AG08395 (cell line): Measurements from ENCODE around the gene SLC12A8.

Experiments
- DNase-seq: peaks from one replicate; pipeline ENCODE4 v3.0.0; 2012; ENCODE audit warnings: mixed read lengths, low spot score

Gene SLC12A8

DNA sequence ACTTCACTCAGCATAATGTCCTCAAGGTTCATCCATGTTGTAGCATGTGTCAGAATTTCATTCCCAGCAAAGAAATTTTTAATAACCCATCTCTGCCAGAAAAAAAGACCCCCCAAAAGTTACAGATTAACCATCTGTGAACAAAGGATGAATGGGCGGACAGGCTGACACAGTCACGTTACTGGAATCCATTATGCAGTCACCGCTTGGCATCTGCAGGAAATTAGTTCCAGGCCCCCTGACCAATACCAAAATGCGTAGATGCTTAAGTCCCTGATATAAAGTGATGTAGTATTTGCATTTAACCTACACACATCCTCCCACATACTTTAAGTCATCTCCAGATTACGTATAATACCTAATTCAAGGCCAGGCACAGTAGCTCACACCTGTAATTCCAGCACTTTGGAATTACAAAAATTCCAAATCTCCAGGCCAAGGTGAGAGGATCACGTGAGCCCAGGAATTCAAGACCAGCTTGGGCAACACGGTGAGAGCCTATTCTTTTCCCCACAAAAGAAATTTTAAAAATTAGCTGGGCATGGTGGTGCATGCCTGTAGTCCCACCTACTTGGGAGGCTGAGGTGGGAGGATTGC, 1.5 kb upstream of the SLC12A8 start:
- peak; percentile 65 for DNase-seq

DNA sequence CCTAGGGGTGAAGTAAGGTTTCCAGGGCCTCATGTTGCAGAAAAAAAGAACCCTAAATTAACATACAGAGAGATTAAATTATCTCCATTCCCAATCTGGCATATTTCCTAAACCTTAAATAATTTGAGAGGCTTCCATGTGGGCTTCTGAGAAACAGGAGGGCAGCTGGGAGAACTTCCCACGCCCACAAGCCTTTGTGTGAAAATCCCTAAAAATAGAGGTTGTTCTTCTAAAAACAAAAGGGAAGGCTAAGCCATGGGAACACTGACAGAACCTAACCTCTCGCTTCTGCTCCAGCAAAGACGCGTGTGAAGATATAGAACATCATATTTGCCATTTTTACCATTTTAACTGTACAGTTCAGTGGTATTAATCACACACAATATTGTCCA, 812 bp upstream of the SLC12A8 start:
- DNase-seq, result no peak

GRCh38 chr3:125212091-125212508, 448 bp downstream of the SLC12A8 start:
- no peak for DNase-seq

DNA sequence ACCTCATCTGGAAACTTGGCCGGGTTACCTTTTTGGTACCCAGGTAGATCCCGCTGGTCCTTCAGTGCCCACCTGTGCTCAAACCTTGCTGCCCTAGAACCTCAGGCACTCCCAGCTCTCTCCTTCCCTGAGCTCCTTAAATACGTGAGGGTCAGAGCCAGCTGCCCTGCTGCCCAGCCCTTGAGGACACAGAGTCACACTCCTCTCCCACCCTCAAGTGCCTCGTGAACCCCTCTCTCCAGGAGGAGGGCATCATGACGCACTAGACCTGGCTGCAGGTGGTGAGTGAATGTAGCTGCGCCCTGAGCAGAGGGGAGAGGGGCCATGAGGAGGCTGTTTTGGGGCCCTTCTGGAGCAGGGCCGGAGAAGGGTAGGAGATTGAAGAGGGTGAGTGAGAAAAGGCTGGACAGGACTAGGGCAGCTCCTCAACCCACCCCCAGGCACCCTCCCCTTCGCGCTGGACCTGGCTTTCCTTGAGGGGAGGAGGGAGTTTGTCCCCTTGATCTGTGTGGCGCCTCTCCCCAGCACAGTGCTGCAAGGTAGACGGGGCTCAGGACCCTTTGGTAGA, 941 bp downstream of the SLC12A8 start:
- no peak for DNase-seq

DNA sequence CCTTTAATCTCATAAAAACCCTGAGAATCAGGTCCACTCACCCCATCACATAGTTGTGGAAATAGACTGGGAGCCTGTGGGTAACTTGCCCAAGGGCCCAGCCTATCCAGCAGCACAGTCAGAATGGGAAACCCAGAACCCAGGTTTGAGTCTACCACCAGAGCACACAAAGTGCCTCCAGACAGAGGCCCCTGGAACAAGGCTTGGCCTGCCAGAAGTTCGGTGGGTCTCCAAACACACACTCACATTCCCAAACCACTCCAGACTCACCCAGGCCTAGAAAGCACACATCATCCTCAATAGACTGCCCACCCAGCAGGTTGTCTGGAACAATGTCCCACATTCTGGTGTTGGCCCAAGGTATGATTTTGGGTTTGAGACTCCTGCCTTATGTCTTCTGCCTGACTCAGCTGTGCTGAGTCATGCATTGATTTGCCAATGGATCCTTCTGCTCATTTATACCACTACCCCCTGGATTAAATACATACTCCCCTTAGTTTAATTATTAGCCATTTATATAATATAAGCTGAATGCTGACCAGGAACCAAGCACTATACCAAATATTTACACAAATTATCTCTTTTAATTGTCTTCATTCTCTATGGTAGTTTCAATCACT, 4.5 kb downstream of the SLC12A8 start:
- DNase-seq, result no peak

- DNase-seq, result no peak
Measured at GRCh38 chr3:125207507-125207906, 5.0 kb downstream of the SLC12A8 start.

GRCh38 chr3:125206934-125207333, 5.6 kb downstream of the SLC12A8 start:
- no peak for DNase-seq

DNA sequence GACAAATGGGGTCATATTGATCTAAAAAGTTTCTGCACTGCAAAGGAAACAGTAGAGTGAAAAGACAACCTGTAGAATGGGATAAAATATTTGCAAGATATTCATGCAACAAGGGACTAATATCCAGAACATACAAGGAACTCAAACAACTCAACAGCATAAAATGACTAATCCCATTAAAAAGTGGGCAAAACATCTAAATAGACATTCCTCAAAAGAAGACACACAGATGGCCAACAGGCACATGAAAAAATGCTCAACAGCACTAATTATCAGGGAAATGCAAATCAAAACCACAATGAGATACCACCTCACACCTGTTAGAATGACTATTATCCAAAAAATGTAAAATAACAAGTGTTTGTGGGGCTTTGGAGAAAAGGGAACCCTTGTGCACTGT, 8.8 kb downstream of the SLC12A8 start:
- DNase-seq, result no peak

DNA sequence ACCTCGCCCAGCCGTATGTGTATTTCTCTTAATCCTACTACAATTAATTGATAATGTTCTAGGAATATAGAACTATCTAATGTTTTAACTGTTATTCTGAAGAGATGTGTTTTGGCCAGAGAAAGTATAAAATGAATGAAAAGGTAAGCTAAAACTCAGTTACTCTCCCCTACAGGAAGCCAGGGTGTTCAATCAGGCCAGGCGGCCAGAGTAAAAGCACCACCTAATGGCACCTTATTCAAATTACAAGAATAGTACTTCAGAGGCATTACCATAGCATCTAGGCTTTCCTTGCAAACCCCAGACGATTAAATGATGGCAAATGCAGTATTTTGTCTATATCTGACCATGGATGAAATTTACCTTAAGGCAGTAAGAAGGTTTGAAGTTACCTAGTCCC, 10.4 kb downstream of the SLC12A8 start:
- DNase-seq, result no peak

- no peak for DNase-seq
Measured at GRCh38 chr3:125200731-125201139, 11.8 kb downstream of the SLC12A8 start.

- DNase-seq, result peak; percentile 80
Measured at GRCh38 chr3:125194849-125195601, 17.5 kb downstream of the SLC12A8 start.

DNA sequence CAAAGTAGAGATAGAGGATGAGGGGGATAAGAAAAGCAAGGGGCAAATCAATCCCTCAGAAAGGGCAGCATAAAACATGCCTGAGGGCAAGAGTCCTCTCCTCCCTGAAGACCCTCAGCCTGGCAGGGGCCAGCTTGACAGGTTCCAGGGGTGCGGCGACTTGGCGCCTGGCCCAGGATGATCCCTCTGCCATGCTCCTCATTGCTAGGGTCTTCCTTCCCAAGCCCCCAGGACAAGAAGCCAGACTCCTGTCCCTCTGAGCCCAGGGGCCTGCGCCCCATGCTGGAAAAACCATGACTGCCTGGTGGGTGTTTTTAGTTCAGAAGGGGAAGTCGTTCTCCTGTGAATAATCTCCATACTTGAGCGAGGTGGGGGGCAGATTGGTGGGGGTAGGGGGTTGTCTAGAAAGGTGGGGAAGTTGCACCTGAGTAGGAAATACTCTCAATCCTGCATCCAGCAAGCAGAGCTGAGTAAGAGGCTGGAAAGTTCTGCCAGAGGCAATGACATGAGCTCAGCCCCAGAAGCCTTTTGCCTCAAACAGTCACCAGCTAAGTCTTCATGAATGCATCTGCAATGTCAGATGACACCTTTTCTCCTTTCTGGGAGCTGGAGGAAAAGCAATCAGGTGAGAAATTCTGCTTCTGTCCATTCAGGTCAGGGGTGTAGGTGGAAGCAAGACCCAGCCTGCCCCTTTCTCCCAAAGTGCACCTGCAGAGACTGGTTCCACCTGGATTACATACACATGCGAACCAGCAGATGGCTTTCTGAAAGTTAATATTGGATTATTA, 18.3 kb downstream of the SLC12A8 start:
- no peak for DNase-seq

DNA sequence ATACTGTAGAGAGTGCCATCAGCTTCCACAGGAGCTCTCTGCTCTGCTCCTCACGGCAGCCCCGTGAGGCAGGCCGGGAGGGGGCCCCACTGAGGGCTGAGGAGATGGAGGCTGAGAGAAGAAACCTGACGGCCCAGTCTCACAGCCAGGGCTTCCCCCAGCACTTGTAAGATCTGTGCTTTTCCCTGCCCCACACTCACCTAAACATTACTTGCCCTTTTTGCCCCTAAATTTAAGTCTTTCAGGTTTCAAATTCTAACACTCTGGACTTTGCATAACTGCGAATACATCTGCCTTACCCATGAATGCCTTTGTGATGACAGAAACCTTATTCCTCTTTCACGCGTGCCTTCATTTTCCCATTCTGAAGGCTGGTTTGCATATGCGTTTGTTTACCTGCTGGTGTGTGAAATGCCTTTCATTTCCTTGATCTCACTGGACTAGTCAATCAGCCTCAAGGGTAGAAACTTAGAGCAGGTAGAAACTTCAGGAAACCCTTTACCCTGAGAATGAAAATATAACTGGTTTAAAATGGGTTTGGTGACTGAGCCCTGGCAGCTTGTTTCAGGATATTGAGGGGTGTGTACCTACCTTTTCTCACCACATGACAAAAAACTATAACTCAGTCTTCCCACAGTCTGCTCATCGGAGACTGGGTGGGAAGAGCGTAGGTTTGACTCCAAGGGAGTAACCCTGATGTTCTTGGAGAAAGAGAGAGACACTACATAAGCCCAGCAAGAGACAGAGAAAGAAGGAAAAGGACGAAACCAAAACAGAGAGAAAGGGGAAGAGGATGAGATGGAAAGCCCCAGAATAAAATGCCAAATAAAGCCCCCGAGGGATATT, 20.1 kb downstream of the SLC12A8 start:
- DNase-seq, result no peak

DNA sequence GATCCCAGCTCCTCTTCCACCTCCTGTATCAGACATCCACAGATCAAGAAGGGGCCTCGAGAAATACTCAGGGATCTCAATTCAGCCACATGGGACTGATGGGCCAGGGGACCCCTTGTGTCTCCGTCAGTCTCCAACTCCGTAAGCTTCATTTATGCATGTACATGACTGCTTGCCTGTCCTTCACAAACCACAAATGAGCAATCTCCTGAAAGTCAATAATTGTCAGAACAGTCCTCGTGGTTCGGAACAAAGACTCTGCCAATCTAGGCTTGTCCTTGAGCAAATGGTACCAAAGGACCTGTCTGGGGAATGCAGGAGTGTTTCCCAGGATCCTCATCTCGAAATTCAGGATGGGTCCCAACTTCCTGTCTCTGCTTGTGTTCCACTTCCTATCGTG, 20.8 kb downstream of the SLC12A8 start:
- DNase-seq, result no peak

- DNase-seq, result peak; percentile 41
Measured at GRCh38 chr3:125191256-125191655, 21.3 kb downstream of the SLC12A8 start.

- DNase-seq, result no peak
Measured at GRCh38 chr3:125190786-125191185, 21.8 kb downstream of the SLC12A8 start.

DNA sequence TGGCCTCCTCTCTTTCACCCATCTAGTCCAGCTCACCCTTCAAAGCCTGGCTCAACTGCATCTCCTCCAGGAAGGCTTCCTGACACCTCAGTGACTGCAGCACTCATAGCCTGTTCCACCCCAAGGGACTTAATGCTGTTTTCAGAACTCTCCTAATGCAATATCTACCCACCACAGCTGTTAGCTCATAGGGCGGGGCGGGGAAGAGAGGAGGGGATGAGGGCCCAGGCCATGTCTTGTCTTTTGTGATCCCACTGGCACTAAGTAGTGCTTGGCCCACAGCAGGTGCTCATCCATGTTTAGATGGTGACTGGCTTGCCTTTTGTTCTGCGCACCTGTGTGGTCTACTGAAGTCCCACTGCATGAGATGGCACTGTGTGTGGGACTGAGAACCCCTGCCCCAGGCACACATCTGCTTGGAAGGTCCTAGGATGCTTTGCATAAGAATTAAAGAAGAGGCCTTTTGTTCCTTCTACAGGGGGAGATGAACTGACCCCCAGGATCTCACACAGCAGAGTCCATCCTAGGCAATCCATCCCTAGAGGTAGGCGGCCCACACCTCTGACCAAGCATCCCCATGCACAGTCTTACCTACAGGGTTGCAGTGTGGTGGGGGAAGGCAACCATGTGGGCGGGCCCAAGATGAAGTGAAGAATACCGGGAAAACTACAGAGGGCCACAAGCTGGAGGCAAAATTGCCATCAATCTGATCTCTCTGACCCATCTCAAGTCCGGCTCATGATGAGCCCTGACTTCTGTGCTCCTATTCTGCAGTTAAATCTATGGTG, 23.0 kb downstream of the SLC12A8 start:
- DNase-seq, result no peak

GRCh38 chr3:125188955-125189354, 23.6 kb downstream of the SLC12A8 start:
- DNase-seq, result no peak

- no peak for DNase-seq
Measured at GRCh38 chr3:125187599-125187910, 25.0 kb downstream of the SLC12A8 start.

DNA sequence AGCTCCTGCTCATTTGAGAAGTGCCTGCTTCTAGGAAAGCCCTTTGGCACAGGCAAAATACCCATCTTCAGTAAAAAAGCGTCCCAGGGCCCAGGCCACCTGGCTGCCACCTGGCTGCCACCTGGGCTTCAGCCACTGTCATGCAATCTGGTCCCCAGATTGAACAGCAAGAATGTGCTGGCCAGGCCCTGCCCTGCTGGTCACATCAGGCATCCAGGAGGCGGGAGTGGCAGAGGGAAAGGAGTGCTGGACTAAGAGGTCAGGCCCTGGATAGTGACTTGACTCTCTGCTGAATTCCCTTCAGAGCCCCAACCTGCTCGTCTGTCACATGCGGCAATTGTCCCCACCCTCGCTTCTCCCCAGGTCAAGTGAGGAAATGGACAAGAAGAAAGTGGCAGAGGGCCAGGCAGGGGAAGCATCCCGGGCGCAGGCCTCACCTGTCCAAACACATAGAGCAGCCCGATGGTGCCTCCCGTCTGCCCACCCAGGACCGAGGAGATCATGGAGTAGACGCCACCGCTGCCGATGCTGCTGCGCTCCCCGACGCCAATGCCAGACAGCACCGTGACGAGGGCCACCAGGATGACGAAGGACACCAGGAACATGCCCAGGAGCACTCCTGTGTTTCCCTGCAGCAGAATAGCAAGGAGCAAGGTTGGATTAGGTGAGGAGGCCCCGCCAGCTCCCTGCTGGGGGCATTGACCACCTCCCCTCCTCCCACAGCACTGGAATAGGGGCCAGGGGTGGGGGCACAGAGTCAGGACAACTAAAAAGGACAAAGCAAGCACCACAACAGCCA, 25.5 kb downstream of the SLC12A8 start:
- no peak for DNase-seq
